HG03135 (cell line): ENCODE data around the gene L3MBTL4.
"Not testable (repeated sequence)": the region's sequence is repeated elsewhere in the genome, so short reads cannot be mapped to it uniquely, and the experiment has no call there.

Source experiments
- ATAC-seq: cut with Tn5 transposase; IDR thresholded peaks from one replicate; pipeline ENCODE4 v1.9.1; 2021; ENCODE audit warnings: mild to moderate bottlenecking, moderate library complexity; ENCODE audit not compliant: unreplicated experiment

The L3MBTL4 gene

GRCh38 chr18:6313415-6313814, 101.3 kb downstream of the L3MBTL4 start:
- ATAC-seq: no peak

GRCh38 chr18:6311456-6312215, 103.1 kb downstream of the L3MBTL4 start:
- ATAC-seq: no peak

- ATAC-seq: no peak
These were observed 104.0 kb downstream of the L3MBTL4 start for GRCh38 chr18:6310714-6311113.

DNA sequence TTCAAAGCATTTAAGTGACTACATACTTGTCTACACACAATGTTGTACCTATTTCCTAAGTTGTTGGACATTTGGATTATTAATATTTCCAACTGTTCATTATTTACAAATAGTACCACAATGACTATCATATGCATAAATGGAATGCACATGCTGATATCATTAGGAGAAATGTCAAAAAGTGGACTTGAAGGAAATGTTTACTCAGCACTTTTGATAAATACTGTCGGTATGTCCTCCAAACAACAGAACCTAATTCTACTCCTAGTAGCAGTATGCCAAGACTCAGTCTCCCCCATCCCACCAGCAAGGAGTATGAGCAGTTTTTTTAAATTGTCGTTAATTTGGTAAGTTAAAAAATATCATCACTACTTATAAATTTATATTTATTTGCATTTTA, 116.8 kb downstream of the L3MBTL4 start:
- no peak for ATAC-seq

DNA sequence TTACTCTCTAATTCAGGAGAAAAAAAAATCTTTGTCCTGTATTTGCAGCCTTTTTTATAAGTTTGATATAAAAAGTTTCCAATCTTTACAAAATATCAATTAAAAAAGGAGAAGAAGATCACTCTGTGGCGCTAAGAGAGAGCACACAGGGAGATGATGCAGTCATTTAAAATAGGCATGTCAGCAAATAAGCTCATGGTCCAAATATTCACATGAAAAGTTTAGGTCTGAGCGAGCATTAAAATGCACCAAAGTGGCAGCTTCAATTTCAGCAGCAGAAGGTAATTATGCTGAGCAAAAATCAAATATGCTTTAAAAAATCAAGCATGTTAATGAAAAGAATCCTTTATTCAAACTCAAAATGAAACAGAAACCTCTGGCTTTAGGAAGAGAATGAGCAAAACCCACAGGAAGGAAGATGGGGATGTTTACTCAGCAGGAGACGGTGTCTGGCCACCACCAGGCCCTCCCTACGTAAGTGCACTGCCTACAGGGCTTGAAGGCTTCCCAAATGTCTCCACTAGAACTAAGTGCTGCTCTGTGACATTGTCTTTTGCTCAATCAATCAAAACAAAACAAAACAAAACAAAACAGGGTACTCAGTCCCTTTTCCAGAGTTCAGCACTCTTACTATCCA, 120.4 kb downstream of the L3MBTL4 start:
- no peak for ATAC-seq

GRCh38 chr18:6289843-6290242, 124.9 kb downstream of the L3MBTL4 start:
- ATAC-seq: no peak

DNA sequence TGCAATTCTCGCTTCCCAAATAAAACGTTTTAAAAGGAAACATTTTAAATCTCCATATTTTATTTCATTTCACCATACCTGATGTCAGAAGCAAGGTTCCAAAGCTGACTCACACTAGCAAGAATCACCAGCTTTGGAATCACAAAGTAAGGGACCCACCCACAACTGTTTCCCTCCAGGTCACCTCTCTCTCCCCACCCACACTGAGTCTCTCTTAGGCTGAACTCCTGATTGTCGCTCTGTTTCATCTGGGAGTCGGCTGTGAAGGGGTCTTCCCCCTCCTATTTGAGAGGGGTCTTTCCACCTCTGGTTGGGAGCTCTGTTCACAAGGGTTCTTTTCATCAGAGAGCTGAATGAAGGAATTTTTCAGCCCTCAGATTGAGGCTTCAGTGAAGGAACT, 128.1 kb downstream of the L3MBTL4 start:
- no peak for ATAC-seq

- ATAC-seq: no peak
These were observed 129.9 kb downstream of the L3MBTL4 start for GRCh38 chr18:6284761-6285160.

DNA sequence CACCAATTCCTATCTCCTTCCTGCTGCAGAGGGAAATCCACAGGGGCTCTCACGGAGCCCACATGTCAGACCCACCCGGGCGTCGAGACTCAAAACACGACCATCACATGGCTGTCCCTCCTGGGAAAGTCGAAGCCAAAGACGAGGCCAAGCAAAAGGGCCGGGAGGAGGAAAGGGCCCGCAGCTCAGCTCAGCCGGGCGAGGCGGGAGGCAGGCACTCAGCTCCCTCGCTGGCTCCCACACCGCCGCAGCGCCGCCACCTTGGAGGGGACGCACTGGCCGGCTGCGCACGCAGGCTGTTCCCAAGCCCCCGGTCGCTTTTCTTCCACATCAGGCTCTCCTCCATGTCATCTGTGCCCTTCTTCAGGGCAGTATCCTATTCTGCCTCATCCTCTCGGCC, 130.4 kb downstream of the L3MBTL4 start:
- ATAC-seq: no peak

DNA sequence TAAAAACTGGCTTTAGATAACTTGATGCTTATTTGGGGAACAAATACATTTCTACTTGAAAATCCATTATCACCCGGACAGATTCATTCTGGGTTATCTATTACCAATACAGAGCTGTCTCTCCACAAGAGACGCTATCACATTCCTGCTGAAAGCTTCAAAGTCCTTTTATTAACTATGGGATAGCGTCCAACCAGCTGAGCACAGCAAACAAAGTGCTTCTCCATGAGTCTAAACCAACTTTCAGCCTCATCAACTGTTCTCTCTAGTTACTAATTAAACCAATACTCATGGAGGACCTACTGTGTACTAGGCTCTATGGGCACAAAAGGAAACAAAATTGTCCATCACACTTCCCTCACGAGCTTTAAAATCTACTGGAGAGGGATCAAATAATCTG, 132.8 kb downstream of the L3MBTL4 start:
- no peak for ATAC-seq

GRCh38 chr18:6280211-6280743, 134.4 kb downstream of the L3MBTL4 start:
- ATAC-seq: no peak

DNA sequence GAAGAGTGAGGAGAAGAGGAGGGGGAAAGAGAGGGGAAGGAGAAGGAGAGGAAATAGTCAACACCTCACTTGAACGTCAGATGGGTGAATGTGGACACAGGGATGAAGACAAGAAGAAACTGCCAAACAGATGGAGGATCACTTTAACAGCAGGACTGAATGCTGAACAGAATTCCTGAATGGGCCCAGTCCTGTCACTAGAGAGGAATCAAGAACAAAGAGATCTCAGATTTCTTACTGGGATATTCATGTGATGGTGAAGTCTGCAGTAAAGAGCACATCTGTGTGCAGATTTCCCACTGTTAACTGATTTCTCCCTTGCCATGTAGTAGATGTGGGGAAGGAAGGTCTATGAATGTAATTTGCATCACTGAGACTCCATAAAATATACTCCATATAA, 135.4 kb downstream of the L3MBTL4 start:
- ATAC-seq: no peak

GRCh38 chr18:6273423-6273822, 141.3 kb downstream of the L3MBTL4 start:
- ATAC-seq: no peak

DNA sequence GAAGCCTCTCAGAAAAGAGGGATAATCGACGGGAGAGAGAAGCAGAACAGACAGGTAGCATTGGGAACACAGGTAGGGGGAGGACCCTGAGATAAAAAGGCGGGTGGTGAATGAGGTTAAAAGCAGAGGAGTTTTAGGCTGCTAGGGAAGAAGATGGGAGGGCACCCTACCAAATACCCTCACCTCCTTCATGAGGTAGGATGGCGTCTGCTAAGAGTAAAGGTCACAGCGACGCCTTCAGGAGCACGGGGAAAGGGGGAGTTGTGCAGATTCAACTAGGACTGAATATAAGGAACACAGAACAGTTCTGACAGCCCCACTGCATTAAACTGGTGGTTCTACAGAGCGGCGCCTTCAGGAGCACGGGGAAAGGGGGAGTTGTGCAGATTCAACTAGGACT, 142.6 kb downstream of the L3MBTL4 start:
- ATAC-seq: not testable (repeated sequence)

- no peak for ATAC-seq
These were observed 143.1 kb downstream of the L3MBTL4 start for GRCh38 chr18:6271585-6271984.

DNA sequence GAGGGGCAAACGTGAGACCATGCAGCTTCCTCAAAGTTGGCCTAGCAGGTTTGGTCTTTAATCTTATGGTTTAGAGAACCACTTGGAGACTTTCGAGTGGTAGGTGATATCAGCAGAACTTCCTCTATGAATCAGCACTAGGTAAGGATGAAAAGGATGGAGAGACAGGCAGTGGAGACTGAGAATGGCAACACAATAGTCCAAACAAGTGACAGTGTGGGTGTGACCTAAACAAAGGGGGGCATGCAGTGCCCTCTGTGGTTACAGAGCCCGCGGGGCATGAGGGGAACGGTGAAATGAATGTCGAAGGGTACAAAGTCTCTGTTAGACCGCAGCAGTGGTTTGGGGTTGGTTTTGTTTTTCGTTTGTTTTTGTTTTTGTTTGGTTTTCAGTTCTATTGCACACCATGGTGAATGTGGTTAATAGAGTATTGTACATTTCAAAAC, 143.9 kb downstream of the L3MBTL4 start:
- ATAC-seq: no peak

DNA sequence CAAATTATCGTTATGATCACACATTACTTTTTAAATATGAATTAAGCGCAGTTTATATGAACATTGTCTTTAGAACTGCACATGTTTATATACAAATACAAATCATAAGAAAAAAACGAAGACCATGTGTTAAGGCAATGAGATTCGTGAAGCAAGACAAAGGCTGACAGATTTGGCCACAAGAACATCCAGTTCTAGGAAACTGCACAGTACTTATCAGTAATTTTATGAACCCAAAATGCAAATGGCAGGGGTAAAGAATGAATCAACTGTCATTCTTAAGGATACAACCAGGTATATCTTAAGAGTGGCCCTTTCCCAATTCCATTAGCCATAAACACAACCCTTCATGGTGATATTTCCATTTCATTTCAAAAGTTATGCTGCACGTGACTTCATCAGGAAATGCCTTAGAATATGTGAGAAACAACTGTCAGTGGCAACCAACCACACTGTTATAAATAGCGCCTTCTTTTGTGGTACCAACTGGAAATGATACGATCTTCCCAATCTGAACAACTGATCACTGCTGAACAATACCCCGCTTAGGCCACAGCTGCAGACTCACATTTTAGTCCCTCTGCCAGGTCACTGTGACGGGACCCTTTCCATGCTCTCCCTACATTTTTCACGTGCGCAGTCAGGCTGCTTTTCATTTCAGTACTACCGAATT, 144.9 kb downstream of the L3MBTL4 start:
- no peak for ATAC-seq

DNA sequence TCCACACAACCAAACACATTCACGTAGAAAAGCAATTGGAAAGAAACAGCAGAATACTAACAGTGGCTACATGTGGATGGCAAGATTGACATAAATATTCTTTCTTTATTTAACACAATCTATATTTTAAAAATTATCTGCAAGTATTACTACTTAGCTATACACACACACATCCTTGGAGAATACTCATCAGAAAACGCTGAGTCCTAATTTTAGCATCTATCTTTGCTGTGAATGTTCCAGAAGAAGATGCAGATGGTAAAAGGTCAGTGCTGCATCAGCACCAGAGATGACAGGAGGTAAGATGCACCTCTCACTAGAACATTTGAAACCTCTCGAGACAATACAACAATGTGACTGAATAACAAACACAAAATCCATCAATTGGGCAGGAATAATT, 148.5 kb downstream of the L3MBTL4 start:
- ATAC-seq: no peak

GRCh38 chr18:6261938-6262337, 152.8 kb downstream of the L3MBTL4 start:
- ATAC-seq: no peak

DNA sequence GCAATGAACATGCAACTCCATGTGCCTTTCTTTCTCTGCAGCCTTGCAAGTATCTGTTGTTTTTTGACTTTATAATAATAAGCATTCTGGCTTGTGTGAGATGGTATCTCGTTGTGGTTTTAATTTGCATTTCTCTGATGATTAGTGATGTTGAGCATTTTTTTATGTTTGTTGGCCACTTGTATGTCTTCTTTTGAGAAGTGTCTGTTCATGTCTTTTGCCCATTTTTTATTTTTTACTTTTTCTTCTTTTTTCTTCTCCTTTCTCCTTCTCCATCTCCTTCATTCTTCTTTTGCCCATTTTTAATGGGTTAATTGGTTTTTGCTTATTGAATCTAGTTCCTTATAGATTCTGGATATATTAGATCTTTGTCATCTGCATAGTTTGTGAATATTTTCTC, 155.4 kb downstream of the L3MBTL4 start:
- ATAC-seq: not testable (repeated sequence)

GRCh38 chr18:6257950-6258349, 156.8 kb downstream of the L3MBTL4 start:
- ATAC-seq: no peak

- ATAC-seq: no peak
These were observed 158.2 kb downstream of the L3MBTL4 start for GRCh38 chr18:6256521-6256920.
